Keratinocyte (primary cell): ENCODE results near the gene CD3G. TPM values are rescaled to one million over a fixed set of nuclear protein-coding genes. Genes with fewer than 3 reads are reported as not detected.

ENCODE experiments used
- DNase-seq: peaks from one replicate; pipeline ENCODE4 v3.0.0-alpha.2; 2011; ENCODE audit warnings: low read depth, missing footprints, low spot score
- FAIRE-seq: peaks from 2 replicates; lab custom pipeline; 2011; peaks lifted over from hg19 to GRCh38; lab: Jason Lieb, UNC
- H2AFZ ChIP-seq: 2 replicates; pipeline ENCODE4 v1.6.0; 2012; ENCODE audit warnings: low read length, control low read depth, inconsistent platforms; ENCODE audit not compliant: control insufficient read depth
- H3K27ac ChIP-seq: 2 replicates; pipeline ENCODE4 v1.5.1; 2011; ENCODE audit warnings: low read length; ENCODE audit not compliant: control insufficient read depth, insufficient read depth
- H3K27me3 ChIP-seq: 3 replicates; pipeline ENCODE4 v1.6.0; 2011; ENCODE audit warnings: low read length; ENCODE audit not compliant: control insufficient read depth, insufficient read depth; ENCODE audit errors: extremely low read depth
- H3K36me3 ChIP-seq, 2 experiments: 2 replicates in 1 of 2; 3 replicates in 1 of 2; pipeline ENCODE4 v1.5.1; 2011; ENCODE audit warnings: low read length in 2 of 2, mild to moderate bottlenecking in 1 of 2; ENCODE audit not compliant: control insufficient read depth in 2 of 2, insufficient read depth in 2 of 2; ENCODE audit errors: extremely low read depth in 1 of 2
- H3K4me1 ChIP-seq: 3 replicates; pipeline ENCODE4 v1.5.1; 2011; ENCODE audit warnings: low read length; ENCODE audit not compliant: control insufficient read depth, insufficient read depth; ENCODE audit errors: extremely low read depth
- H3K4me2 ChIP-seq: 3 replicates; pipeline ENCODE4 v1.6.0; 2011; ENCODE audit warnings: low read depth, low read length; ENCODE audit not compliant: control insufficient read depth, insufficient read depth; ENCODE audit errors: extremely low read depth
- H3K4me3 ChIP-seq, 3 experiments: fragments of 200-600 bp in 1 of 3; sonication (generic) in 1 of 3; 2 replicates in 2 of 3; 3 replicates in 1 of 3; pipeline ENCODE4 v1.5.1; 2011 to 2016; ENCODE audit warnings: low read length in 3 of 3, mild to moderate bottlenecking in 3 of 3, control low read depth in 2 of 3, inconsistent platforms in 1 of 3, low read depth in 1 of 3, mixed read lengths in 1 of 3, mixed run types in 1 of 3, moderate library complexity in 1 of 3; ENCODE audit not compliant: control insufficient read depth in 2 of 3, insufficient read depth in 2 of 3; ENCODE audit errors: extremely low read depth in 1 of 3
- H3K79me2 ChIP-seq: 2 replicates; pipeline ENCODE4 v1.6.0; 2012; ENCODE audit warnings: low read length; ENCODE audit not compliant: control insufficient read depth, insufficient read depth
- H3K9ac ChIP-seq: 3 replicates; pipeline ENCODE4 v1.6.0; 2011; ENCODE audit warnings: low read length; ENCODE audit not compliant: control insufficient read depth, insufficient read depth; ENCODE audit errors: extremely low read depth
- H3K9me1 ChIP-seq: 3 replicates; pipeline ENCODE4 v1.6.0; 2011; ENCODE audit warnings: low read length; ENCODE audit not compliant: control insufficient read depth, insufficient read depth; ENCODE audit errors: extremely low read depth
- H3K9me3 ChIP-seq: 2 replicates; pipeline ENCODE4 v1.5.1; 2012; ENCODE audit warnings: low read depth, low read length; ENCODE audit not compliant: control insufficient read depth
- H4K20me1 ChIP-seq: 3 replicates; pipeline ENCODE4 v1.6.0; 2011; ENCODE audit warnings: low read length; ENCODE audit not compliant: control insufficient read depth, insufficient read depth; ENCODE audit errors: extremely low read depth
- EZH2 ChIP-seq: IDR thresholded peaks from one replicate; pipeline ENCODE4 v1.6.1; 2012; ENCODE audit warnings: inconsistent platforms, mild to moderate bottlenecking, low read length, moderate library complexity
- dilution Hi-C: fragments of 300-500 bp; cut with MboI; formaldehyde crosslinking; loops from one replicate; pipeline ENCODE4 v1.7.0; 2020; ENCODE audit warnings: low sequenced_read_pairs; ENCODE audit not compliant: extremely low pct_ligation_motif_present
- polyA plus RNA-seq, 5 experiments: library from polyadenylated mRNA; depleted of rRNA in 3 of 5; stranded (reverse) in 3 of 5; stranded (forward) in 1 of 5; unstranded in 1 of 5; fragments of >200 nt; gene quantifications; 1 replicate in 1 of 5; 2 replicates in 3 of 5; 3 replicates in 1 of 5; pipeline versions ENCODE4 v1.2.1 to v1.2.3, GENCODE V29; 2011 to 2012; ENCODE audit warnings: missing spikeins in 2 of 5, low read depth in 1 of 5, low replicate concordance in 1 of 5
- TF ChIP-seq, protein P1 (sequence below), 3 experiments: IDR thresholded peaks in 1 of 3; conservative IDR thresholded peaks in 1 of 3; optimal IDR thresholded peaks in 1 of 3; 2 replicates in 2 of 3; 3 replicates in 1 of 3; pipeline versions ENCODE3 to v1.5.1; 2011; ENCODE audit warnings: low read length in 3 of 3, mild to moderate bottlenecking in 3 of 3, moderate library complexity in 2 of 3, control low read depth in 1 of 3, inconsistent platforms in 1 of 3; ENCODE audit not compliant: insufficient read depth in 2 of 3; ENCODE audit errors: extremely low read depth in 1 of 3

Gene CD3G
- polyA plus RNA-seq, 1 donor (not counting 4 experiments of a cell fraction or from before 2014, with no cell fraction given), result not detected

DNA sequence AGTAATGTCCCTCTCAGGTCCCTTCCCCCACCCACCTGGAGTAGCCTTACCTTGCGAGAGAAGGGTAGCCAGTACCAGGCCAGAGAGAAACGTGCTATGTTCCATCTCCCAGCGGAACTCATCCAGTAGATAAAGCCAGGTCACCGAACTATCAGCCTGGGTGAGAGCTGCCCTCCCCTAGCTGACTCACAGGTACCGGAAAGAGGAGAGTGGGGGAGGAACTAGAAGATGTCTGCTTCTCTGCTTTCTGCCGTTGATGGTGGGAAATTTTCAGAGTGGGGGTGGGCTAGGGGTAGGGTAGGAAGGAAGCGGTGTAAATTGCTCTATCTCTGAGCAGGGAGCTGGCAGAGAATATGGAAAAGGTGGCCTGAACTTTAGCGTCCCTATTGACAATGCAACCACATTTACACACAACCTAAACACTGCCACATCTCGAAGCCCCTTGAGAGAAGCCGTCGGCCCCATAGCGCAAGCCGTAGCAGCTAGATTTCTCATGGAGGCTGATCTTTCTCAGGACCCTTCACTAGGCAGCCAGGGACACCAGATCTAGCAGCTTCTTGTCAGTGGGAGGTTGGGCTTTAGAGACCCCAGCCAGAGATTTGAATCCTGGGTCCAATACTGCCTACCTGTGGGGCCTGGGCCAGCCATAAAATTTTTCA lies 1.5 kb upstream of the CD3G start, which contains the start of gene CD3D:
CD3D (minus strand) TSS at position 203 of the 659 bp plus-strand sequence; CDS start at position 105, 98 bp downstream.
- H3K27ac ChIP-seq, result no peak within 1 kb of the TSS
- TF ChIP-seq, protein P1, sequence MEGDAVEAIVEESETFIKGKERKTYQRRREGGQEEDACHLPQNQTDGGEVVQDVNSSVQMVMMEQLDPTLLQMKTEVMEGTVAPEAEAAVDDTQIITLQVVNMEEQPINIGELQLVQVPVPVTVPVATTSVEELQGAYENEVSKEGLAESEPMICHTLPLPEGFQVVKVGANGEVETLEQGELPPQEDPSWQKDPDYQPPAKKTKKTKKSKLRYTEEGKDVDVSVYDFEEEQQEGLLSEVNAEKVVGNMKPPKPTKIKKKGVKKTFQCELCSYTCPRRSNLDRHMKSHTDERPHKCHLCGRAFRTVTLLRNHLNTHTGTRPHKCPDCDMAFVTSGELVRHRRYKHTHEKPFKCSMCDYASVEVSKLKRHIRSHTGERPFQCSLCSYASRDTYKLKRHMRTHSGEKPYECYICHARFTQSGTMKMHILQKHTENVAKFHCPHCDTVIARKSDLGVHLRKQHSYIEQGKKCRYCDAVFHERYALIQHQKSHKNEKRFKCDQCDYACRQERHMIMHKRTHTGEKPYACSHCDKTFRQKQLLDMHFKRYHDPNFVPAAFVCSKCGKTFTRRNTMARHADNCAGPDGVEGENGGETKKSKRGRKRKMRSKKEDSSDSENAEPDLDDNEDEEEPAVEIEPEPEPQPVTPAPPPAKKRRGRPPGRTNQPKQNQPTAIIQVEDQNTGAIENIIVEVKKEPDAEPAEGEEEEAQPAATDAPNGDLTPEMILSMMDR (optimal IDR thresholded peaks at IDR 0.05 in 1 of 3, IDR thresholded peaks at IDR 0.05 in 1 of 3, conservative IDR thresholded peaks at IDR 0.05 in 1 of 3; ENCODE audit: extremely low read depth in 1 of 3, insufficient read depth in 2 of 3, low read length in 3 of 3), result no peak
- no peak for TF ChIP-seq EZH2
- no peak within 1 kb of the TSS for H3K4me2 ChIP-seq
- no peaks in the 10 kb centered on the region for H3K79me2 ChIP-seq
- H3K9me3 ChIP-seq, result no peaks in the 10 kb centered on the region
- H3K36me3 ChIP-seq, result no peaks in the 10 kb centered on the region
- peaks cover 7% of the 10 kb centered on the region for H3K4me1 ChIP-seq
- peaks cover 2% of the 10 kb centered on the region for H3K27me3 ChIP-seq
- H2AFZ ChIP-seq, result no peak within 1 kb of the TSS
- no peaks in the 10 kb centered on the region for H4K20me1 ChIP-seq
- dilution Hi-C loops, result no loop called here
- no peak within 1 kb of the TSS for H3K9ac ChIP-seq
- H3K4me3 ChIP-seq, result no peak within 1 kb of the TSS
- FAIRE-seq (no peak), DNase-seq (no peak)
- no peaks in the 10 kb centered on the region for H3K9me1 ChIP-seq

DNA sequence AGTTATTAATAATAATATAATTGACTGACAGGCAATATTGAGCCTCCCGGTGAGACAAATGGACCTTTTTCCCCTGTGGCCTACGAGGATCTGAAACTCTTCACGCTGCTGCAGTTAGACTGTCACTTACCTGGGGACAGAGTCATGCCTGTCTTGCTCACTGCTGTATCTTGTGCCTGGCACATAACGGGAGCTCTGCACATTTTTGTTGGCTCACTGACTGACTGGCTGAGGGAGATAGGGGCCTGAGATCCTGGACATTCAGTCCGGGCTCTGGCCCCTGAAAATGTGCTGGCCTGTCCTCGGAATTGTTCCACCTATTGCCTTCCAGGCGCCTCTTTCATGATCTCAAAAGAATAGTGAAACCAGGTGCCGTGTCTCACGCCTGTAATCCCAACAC lies 896 bp upstream of the CD3G start:
- H4K20me1 ChIP-seq, result no peaks in the 10 kb centered on the region
- no peak overlapping the region for H3K9ac ChIP-seq
- no peak overlapping the region for H3K4me2 ChIP-seq
- H3K79me2 ChIP-seq, result no peaks in the 10 kb centered on the region
- dilution Hi-C loops, result no loop called here
- no peak overlapping the region for H3K4me3 ChIP-seq
- no peaks in the 10 kb centered on the region for H3K36me3 ChIP-seq
- H3K27ac ChIP-seq, result no peak overlapping the region
- H3K9me1 ChIP-seq, result no peaks in the 10 kb centered on the region
- H3K4me1 ChIP-seq, result peaks cover 7% of the 10 kb centered on the region
- no peak overlapping the region for H2AFZ ChIP-seq
- H3K9me3 ChIP-seq, result no peaks in the 10 kb centered on the region
- no peak for DNase-seq
- TF ChIP-seq, protein P1 (optimal IDR thresholded peaks at IDR 0.05 in 1 of 3, IDR thresholded peaks at IDR 0.05 in 1 of 3, conservative IDR thresholded peaks at IDR 0.05 in 1 of 3; ENCODE audit: extremely low read depth in 1 of 3, insufficient read depth in 2 of 3, low read length in 3 of 3), result no peak
- TF ChIP-seq EZH2, result no peak
- FAIRE-seq, result no peak
- peaks cover 9% of the 10 kb centered on the region for H3K27me3 ChIP-seq
